H1 (cell line): ENCODE data around the gene CCDC171. TPM values are rescaled to one million over a fixed set of nuclear protein-coding genes. Genes with fewer than 3 reads are reported as not detected.

ENCODE experiments used
- CTCF ChIA-PET: fragments of 300-600 bp; sonication (Branson Sonifier 250); formaldehyde crosslinking; loops from one replicate; lab custom pipeline; 2021; ENCODE audit not compliant: partially characterized antibody; lab: Charles Lee
- POLR2A ChIA-PET: fragments of 300-600 bp; sonication (Branson Sonifier 250); formaldehyde crosslinking; loops from one replicate; lab custom pipeline; 2021; ENCODE audit warnings: inconsistent platforms; ENCODE audit not compliant: partially characterized antibody; lab: Charles Lee
- DNase-seq, 2 experiments: peaks; one replicate each; pipeline versions ENCODE4 v3.0.0 to v3.0.0-alpha.2; 2010 to 2022; ENCODE audit warnings: low spot score in 2 of 2, low read depth in 1 of 2, mixed read lengths in 1 of 2
- FAIRE-seq: peaks from 2 replicates; lab custom pipeline; 2011; peaks lifted over from hg19 to GRCh38; lab: Jason Lieb, UNC
- H2AFZ ChIP-seq: 2 replicates; pipeline ENCODE4 v1.8.1; 2012; ENCODE audit warnings: low read length, inconsistent platforms
- H2AK5ac ChIP-seq: 2 replicates; pipeline ENCODE4 v1.6.1; 2013; ENCODE audit warnings: low read depth, low read length
- H2BK120ac ChIP-seq: replicated peaks from 2 replicates; pipeline ENCODE3; 2013; ENCODE audit warnings: low read depth, low read length, inconsistent platforms
- H2BK12ac ChIP-seq: 2 replicates; pipeline ENCODE4 v1.6.1; 2013; ENCODE audit warnings: low read depth, low read length
- H2BK15ac ChIP-seq: 2 replicates; pipeline ENCODE4 v1.6.1; 2013; ENCODE audit warnings: low read length
- H2BK20ac ChIP-seq: 2 replicates; pipeline ENCODE4 v1.6.1; 2013; ENCODE audit warnings: low read length
- H2BK5ac ChIP-seq: 2 replicates; pipeline ENCODE4 v1.6.1; 2013; ENCODE audit warnings: low read depth, low read length
- H3K14ac ChIP-seq: 2 replicates; pipeline ENCODE4 v1.6.1; 2013; ENCODE audit warnings: inconsistent platforms; ENCODE audit not compliant: insufficient read length
- H3K18ac ChIP-seq: 2 replicates; pipeline ENCODE4 v1.6.1; 2013; ENCODE audit warnings: low read length; ENCODE audit errors: extremely low read depth
- H3K23ac ChIP-seq: 2 replicates; pipeline ENCODE4 v1.6.1; 2013; ENCODE audit warnings: inconsistent platforms; ENCODE audit not compliant: insufficient read length
- H3K23me2 ChIP-seq: 2 replicates; pipeline ENCODE4 v1.6.1; 2013; ENCODE audit warnings: low read depth, low read length
- H3K27ac ChIP-seq: 2 replicates; pipeline ENCODE4 v1.6.1; 2011; ENCODE audit warnings: low read depth, low read length, inconsistent platforms
- H3K27me3 ChIP-seq, 4 experiments: replicated peaks in 1 of 4; 1 replicate in 1 of 4; 2 replicates in 3 of 4; pipeline versions ENCODE4 v1.6.1 to v1.8.1; 2011 to 2013; ENCODE audit warnings: low read length in 3 of 4, mild to moderate bottlenecking in 3 of 4, inconsistent platforms in 2 of 4, mixed read lengths in 2 of 4, moderate library complexity in 1 of 4; ENCODE audit not compliant: control insufficient read depth in 3 of 4, insufficient read depth in 3 of 4; ENCODE audit errors: extremely low read depth in 1 of 4
- H3K36me3 ChIP-seq, 4 experiments: 2 replicates each; pipeline versions ENCODE4 v1.6.1 to v1.8.1; 2011 to 2013; ENCODE audit warnings: mild to moderate bottlenecking in 4 of 4, low read length in 3 of 4, moderate library complexity in 2 of 4, control low read depth in 1 of 4, inconsistent platforms in 1 of 4; ENCODE audit not compliant: insufficient read depth in 4 of 4, control insufficient read depth in 2 of 4
- H3K4ac ChIP-seq: replicated peaks from 2 replicates; pipeline ENCODE3; 2013; ENCODE audit warnings: low read length, low read depth, mixed read lengths, inconsistent platforms; ENCODE audit not compliant: insufficient read length
- H3K4me1 ChIP-seq, 4 experiments: replicated peaks in 1 of 4; 1 replicate in 1 of 4; 2 replicates in 3 of 4; pipeline versions ENCODE4 v1.6.1 to v1.8.1; 2011 to 2013; ENCODE audit warnings: low read length in 3 of 4, inconsistent platforms in 2 of 4, mixed read lengths in 1 of 4; ENCODE audit not compliant: insufficient read depth in 4 of 4, control insufficient read depth in 3 of 4
- H3K4me2 ChIP-seq, 2 experiments: 2 replicates each; pipeline versions ENCODE4 v1.6.1 to v1.8.1; 2011 to 2013; ENCODE audit warnings: low read depth in 2 of 2, low read length in 2 of 2, control low read depth in 1 of 2, inconsistent platforms in 1 of 2, mild to moderate bottlenecking in 1 of 2; ENCODE audit not compliant: insufficient read depth in 1 of 2
- H3K4me3 ChIP-seq, 4 experiments: fragments of 200-600, 300-600 bp in 1 of 4; sonication (generic), shearing (Covaris generic), sonication (Bioruptor Twin) in 1 of 4; 2 replicates each; pipeline versions ENCODE4 v1.5.1 to v1.8.1; 2011 to 2016; ENCODE audit warnings: low read length in 4 of 4, low read depth in 3 of 4, control low read depth in 2 of 4, inconsistent platforms in 2 of 4, mild to moderate bottlenecking in 2 of 4, mixed read lengths in 1 of 4, moderate library complexity in 1 of 4; ENCODE audit not compliant: insufficient read depth in 2 of 4; ENCODE audit errors: extremely low read depth in 1 of 4
- H3K56ac ChIP-seq: replicated peaks from 2 replicates; pipeline ENCODE3; 2013; ENCODE audit warnings: low read depth, mild to moderate bottlenecking, mixed read lengths, low read length, inconsistent platforms; ENCODE audit not compliant: insufficient read length
- H3K79me1 ChIP-seq: 2 replicates; pipeline ENCODE4 v1.6.1; 2013; ENCODE audit warnings: low read depth, low read length, control low read depth
- H3K79me2 ChIP-seq, 2 experiments: 2 replicates each; pipeline versions ENCODE4 v1.6.1 to v1.8.1; 2012 to 2013; ENCODE audit warnings: low read length in 2 of 2, mild to moderate bottlenecking in 2 of 2, inconsistent platforms in 1 of 2; ENCODE audit not compliant: insufficient read depth in 2 of 2, control insufficient read depth in 1 of 2
- H3K9ac ChIP-seq, 4 experiments: replicated peaks in 1 of 4; 1 replicate in 1 of 4; 2 replicates in 3 of 4; pipeline versions ENCODE4 v1.6.1 to v1.8.1; 2011 to 2013; ENCODE audit warnings: low read depth in 3 of 4, low read length in 3 of 4, control low read depth in 2 of 4, mild to moderate bottlenecking in 2 of 4, moderate library complexity in 2 of 4, inconsistent platforms in 1 of 4; ENCODE audit errors: extremely low read depth in 1 of 4
- H3K9me3 ChIP-seq, 2 experiments: 2 replicates each; pipeline versions ENCODE4 v1.6.1 to v1.8.1; 2012 to 2013; ENCODE audit warnings: mild to moderate bottlenecking in 2 of 2, moderate library complexity in 2 of 2, control low read depth in 1 of 2, inconsistent platforms in 1 of 2, low read depth in 1 of 2, low read length in 1 of 2, mixed read lengths in 1 of 2; ENCODE audit not compliant: insufficient read depth in 2 of 2
- H4K20me1 ChIP-seq, 2 experiments: replicated peaks in 1 of 2; 2 replicates each; pipeline versions ENCODE3 to v1.8.1; 2011 to 2013; ENCODE audit warnings: inconsistent platforms in 2 of 2, low read length in 2 of 2, mild to moderate bottlenecking in 1 of 2; ENCODE audit not compliant: insufficient read depth in 2 of 2, control insufficient read depth in 1 of 2
- H4K5ac ChIP-seq: 2 replicates; pipeline ENCODE4 v1.6.1; 2013; ENCODE audit warnings: low read length, low read depth, mixed read lengths, inconsistent platforms; ENCODE audit not compliant: insufficient read length
- H4K8ac ChIP-seq: 2 replicates; pipeline ENCODE4 v1.8.0; 2013; ENCODE audit warnings: mild to moderate bottlenecking, moderate library complexity, low read length, inconsistent platforms; ENCODE audit not compliant: insufficient read depth; ENCODE audit errors: extremely low read depth
- H4K91ac ChIP-seq: replicated peaks from 2 replicates; pipeline ENCODE3; 2013; ENCODE audit warnings: low read length, mixed read lengths, inconsistent platforms; ENCODE audit not compliant: insufficient read length
- ASH2L ChIP-seq: fragments of 200-600, 300-600 bp; sonication (generic); IDR thresholded peaks from one replicate; pipeline ENCODE4 v1.7.1; 2017; ENCODE audit warnings: low read length
- CBX8 ChIP-seq: fragments of 300-800, 300-1000 bp; sonication (generic); IDR thresholded peaks from 2 replicates; pipeline ENCODE4 v1.7.1; 2016; ENCODE audit warnings: low read depth, low read length, borderline replicate concordance
- GABPA ChIP-seq: IDR thresholded peaks from 2 replicates; pipeline ENCODE4 v1.6.1; 2011; ENCODE audit warnings: mild to moderate bottlenecking, low read length, moderate library complexity, borderline replicate concordance; ENCODE audit not compliant: insufficient read depth
- KDM1A ChIP-seq: fragments of 200-600, 300-600 bp; sonication (generic); IDR thresholded peaks from 2 replicates; pipeline ENCODE4 v1.7.1; 2016; ENCODE audit warnings: mild to moderate bottlenecking, low read length, borderline replicate concordance
- RXRA ChIP-seq: IDR thresholded peaks from 2 replicates; pipeline ENCODE4 v1.6.1; 2011; ENCODE audit warnings: low read depth, mild to moderate bottlenecking, low read length, moderate library complexity; ENCODE audit not compliant: insufficient read depth
- SIN3A ChIP-seq, 2 experiments: IDR thresholded peaks in 1 of 2; conservative IDR thresholded peaks in 1 of 2; 2 replicates each; pipeline ENCODE4 v1.6.1; 2011 to 2012; ENCODE audit warnings: low read length in 2 of 2, improper control_type of control experiment in 1 of 2, low read depth in 1 of 2, mild to moderate bottlenecking in 1 of 2
- TAF1 ChIP-seq: IDR thresholded peaks from 2 replicates; pipeline ENCODE4 v1.6.1; 2011; ENCODE audit warnings: mild to moderate bottlenecking, low read depth, low read length
- TCF12 ChIP-seq: IDR thresholded peaks from 2 replicates; pipeline ENCODE4 v1.6.1; 2011; ENCODE audit warnings: low read depth, mild to moderate bottlenecking, low read length
- WGBS, 2 experiments: shearing (Covaris generic) in 1 of 2; methylation state at CpG; one replicate each; pipeline versions ENCODE4 v1.1.6 to v1.1.7; 2013 to 2015; ENCODE audit warnings: low lambda C conversion rate in 2 of 2, mixed read lengths in 2 of 2, inconsistent platforms in 1 of 2, low coverage in 1 of 2, missing lambda C conversion rate in 1 of 2; ENCODE audit not compliant: insufficient replicate concordance in 2 of 2, insufficient coverage in 1 of 2, insufficient read length in 1 of 2; ENCODE audit errors: extremely low coverage in 1 of 2, missing lambda C conversion rate in 1 of 2; 5-methylcytosine and 5-hydroxymethylcytosine counted together
- polyA plus RNA-seq, 7 experiments: library from polyadenylated mRNA; depleted of rRNA in 3 of 7; stranded (reverse) in 5 of 7; unstranded in 2 of 7; fragments of >200 nt in 5 of 7; fragments of 200-250 nt in 2 of 7; gene quantifications; 1 replicate in 5 of 7; 2 replicates in 1 of 7; 4 replicates in 1 of 7; pipeline versions ENCODE4 v1.2.1 to v1.2.3, GENCODE V29; 2011 to 2013; ENCODE audit warnings: missing spikeins in 2 of 7, mixed read lengths in 2 of 7
- total RNA-seq: library from RNA; stranded (reverse); fragmentation: NEBNext Ultra II Directional; extraction: Animal tissue kit (Norgen Biotek cat#: 25700); gene quantifications from 2 replicates; pipeline ENCODE4 v1.2.1, GENCODE V29; 2021

CCDC171 gene
- total and polyA plus RNA-seq, 2 of the 8 experiments (the other 6 are each of a cell fraction or from before 2014, with no cell fraction given): 0.83 to 2.3 TPM

DNA sequence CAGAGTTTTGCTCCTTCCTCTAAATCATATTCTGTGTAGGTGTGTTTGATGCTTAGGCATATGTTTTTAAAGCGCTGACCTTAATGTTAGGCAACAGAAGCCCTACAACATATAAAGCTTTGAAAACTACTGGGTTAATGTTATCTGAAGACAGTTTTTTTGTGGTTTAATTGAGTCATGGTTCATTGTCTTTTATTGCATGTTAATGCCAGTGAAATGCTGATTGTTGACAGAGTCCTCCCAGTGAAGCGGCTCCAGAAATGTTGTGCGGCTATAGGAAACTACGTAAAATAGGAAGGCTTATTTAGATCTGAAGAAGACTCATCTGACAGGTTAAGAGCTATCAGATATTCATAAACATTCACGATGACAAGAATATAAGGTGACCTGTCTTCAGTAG lies 424.6 kb downstream of the CCDC171 start:
- Histone ChIP-seq H3K79me2 (no peaks in the 10 kb centered on the region), H3K18ac (no peak overlapping the region)
- TF ChIP-seq GABPA: no peak
- TF ChIP-seq RXRA: no peak
- TF ChIP-seq ASH2L: no peak
- no peak for TF ChIP-seq TCF12
- TF ChIP-seq TAF1: no peak
- TF ChIP-seq KDM1A: no peak
- no peak for TF ChIP-seq SIN3A (conservative IDR thresholded peaks at IDR 0.05 in 1 of 2, IDR thresholded peaks at IDR 0.05 in 1 of 2; ENCODE audit: low read depth in 1 of 2, low read length in 2 of 2)
- no peak for TF ChIP-seq CBX8
- TF ChIP-seq, all 59 proteins: peak for 0
- H3K4me1 ChIP-seq: no peaks in the 10 kb centered on the region
- 95% methylated on average over 5 of the region's 5 CpGs; no CpG with 5 or more reads in 1 of the 2 experiments for WGBS, 2 experiments
- H2BK120ac ChIP-seq: no peak overlapping the region
- H3K56ac ChIP-seq: no peak overlapping the region
- H2BK15ac ChIP-seq: no peak overlapping the region
- ChIA-PET CTCF (no interaction called here), POLR2A (no interaction called here)
- H2BK20ac ChIP-seq: no peak overlapping the region
- FAIRE-seq (no peak), DNase-seq (no peak)
- H3K14ac ChIP-seq: no peak overlapping the region
- no peak overlapping the region for H3K23ac ChIP-seq
- H3K27me3 ChIP-seq: no peaks in the 10 kb centered on the region
- H3K27ac ChIP-seq: no peak overlapping the region
- no peak overlapping the region for H2AK5ac ChIP-seq
- no peak overlapping the region for H2BK5ac ChIP-seq
- no peak overlapping the region for H3K9ac ChIP-seq
- H2AFZ ChIP-seq: no peak overlapping the region
- no peak overlapping the region for H4K91ac ChIP-seq
- H4K8ac ChIP-seq: no peak overlapping the region
- no peak overlapping the region for H4K5ac ChIP-seq
- H2BK12ac ChIP-seq: no peak overlapping the region
- no peak overlapping the region for H3K4ac ChIP-seq
- no peaks in the 10 kb centered on the region for H3K36me3 ChIP-seq
- no peak overlapping the region for H3K4me2 ChIP-seq
- H3K9me3 ChIP-seq: no peaks in the 10 kb centered on the region
- no peak overlapping the region for H3K4me3 ChIP-seq
- no peaks in the 10 kb centered on the region for H3K23me2 ChIP-seq
- H3K79me1 ChIP-seq: no peaks in the 10 kb centered on the region
- no peaks in the 10 kb centered on the region for H4K20me1 ChIP-seq
